GM23338 (cell line): ENCODE measurements around the gene ANXA3. TPM values are rescaled to one million over a fixed set of nuclear protein-coding genes. Genes with fewer than 3 reads are reported as not detected.

ENCODE experiments used
- ATAC-seq: fragments of 200-7000 bp; cut with Tn5 transposase; 3 replicates; pipeline ENCODE4 v1.9.1; 2020
- DNase-seq: peaks from one replicate; pipeline ENCODE4 v3.0.0-alpha.2; 2015; ENCODE audit warnings: low spot score
- H2AFZ ChIP-seq: fragments of 200-600 bp; sonication (generic); 2 replicates; pipeline ENCODE4 v1.8.0; 2016; ENCODE audit warnings: antibody characterized with exemption, mild to moderate bottlenecking, moderate library complexity
- H3F3A ChIP-seq: fragments of 200-600 bp; sonication (generic); replicated peaks from 2 replicates; pipeline ENCODE4 v1.8.0; 2017; ENCODE audit warnings: antibody characterized with exemption, mixed run types, low read depth
- H3K27ac ChIP-seq: fragments of 200-600 bp; sonication (generic); 2 replicates; pipeline ENCODE4 v1.6.1; 2016; ENCODE audit warnings: low read depth
- H3K27me3 ChIP-seq: fragments of 200-600 bp; sonication (generic); 2 replicates; pipeline ENCODE4 v1.8.0; 2016; ENCODE audit warnings: mild to moderate bottlenecking, mixed run types, moderate library complexity; ENCODE audit not compliant: insufficient read depth
- H3K36me3 ChIP-seq: fragments of 200-600 bp; sonication (generic); 2 replicates; pipeline ENCODE4 v1.8.0; 2016; ENCODE audit warnings: mild to moderate bottlenecking; ENCODE audit not compliant: insufficient read depth
- H3K4me1 ChIP-seq: fragments of 200-600 bp; sonication (generic); 2 replicates; pipeline ENCODE4 v1.8.0; 2016; ENCODE audit warnings: mild to moderate bottlenecking, moderate library complexity; ENCODE audit not compliant: insufficient read depth
- H3K4me2 ChIP-seq: fragments of 200-600 bp; sonication (generic); 2 replicates; pipeline ENCODE4 v1.7.1; 2017; ENCODE audit warnings: mixed run types
- H3K4me3 ChIP-seq: fragments of 200-600 bp; sonication (generic); 2 replicates; pipeline ENCODE4 v1.6.1; 2016; ENCODE audit warnings: mixed run types
- H3K79me2 ChIP-seq: fragments of 200-600 bp; sonication (generic); replicated peaks from 2 replicates; pipeline ENCODE4 v1.8.0; 2017; ENCODE audit warnings: mild to moderate bottlenecking; ENCODE audit not compliant: insufficient read depth
- H3K9me2 ChIP-seq: fragments of 200-600 bp; sonication (generic); 2 replicates; pipeline ENCODE4 v1.8.0; 2017; ENCODE audit not compliant: insufficient read depth
- H4K20me1 ChIP-seq: fragments of 200-600 bp; sonication (generic); replicated peaks from 2 replicates; pipeline ENCODE4 v1.8.0; 2017; ENCODE audit warnings: mild to moderate bottlenecking; ENCODE audit not compliant: insufficient read depth
- H3K27ac Mint-ChIP-seq: 2 replicates; pipeline ENCODE4 v1.8.0; 2020; ENCODE audit warnings: inconsistent platforms, mild to moderate bottlenecking, moderate library complexity, mixed read lengths
- H3K27me3 Mint-ChIP-seq: 3 replicates; pipeline ENCODE4 v1.8.0; 2022; ENCODE audit warnings: low read depth, mild to moderate bottlenecking, moderate library complexity, mixed read lengths, inconsistent platforms; ENCODE audit not compliant: insufficient read depth, poor library complexity
- H3K36me3 Mint-ChIP-seq: 3 replicates; pipeline ENCODE4 v1.8.0; 2021; ENCODE audit warnings: low read depth, mild to moderate bottlenecking, inconsistent platforms, moderate library complexity, mixed read lengths
- H3K4me1 Mint-ChIP-seq: 3 replicates; pipeline ENCODE4 v1.8.0; 2020; ENCODE audit warnings: mild to moderate bottlenecking, inconsistent platforms, mixed read lengths
- H3K4me3 Mint-ChIP-seq: 3 replicates; pipeline ENCODE4 v1.8.0; 2021; ENCODE audit warnings: moderate library complexity, mild to moderate bottlenecking, inconsistent platforms, mixed read lengths
- H3K9me3 Mint-ChIP-seq: 3 replicates; pipeline ENCODE4 v1.8.0; 2020; ENCODE audit warnings: moderate library complexity, mild to moderate bottlenecking, inconsistent platforms, mixed read lengths
- CREB1 ChIP-seq: fragments of 250-450 bp; sonication (Bioruptor Pico); IDR thresholded peaks from 2 replicates; pipeline ENCODE4 v1.5.0; 2020; ENCODE audit warnings: low read depth, mild to moderate bottlenecking, moderate library complexity
- EZH2 ChIP-seq: fragments of 200-600 bp; sonication (generic); IDR thresholded peaks from one replicate; pipeline ENCODE4 v1.8.0; 2017; ENCODE audit warnings: antibody characterized with exemption, mild to moderate bottlenecking, low read depth; ENCODE audit not compliant: unreplicated experiment
- JUNB ChIP-seq: IDR thresholded peaks from one replicate; pipeline ENCODE4 v1.6.1; 2016; ENCODE audit warnings: antibody characterized with exemption; ENCODE audit not compliant: unreplicated experiment
- NANOG ChIP-seq: IDR thresholded peaks from 2 replicates; pipeline ENCODE4 v1.6.1; 2016; ENCODE audit warnings: antibody characterized with exemption, borderline replicate concordance
- STAT1 ChIP-seq: IDR thresholded peaks from one replicate; pipeline ENCODE4 v1.6.1; 2016; ENCODE audit warnings: antibody characterized with exemption; ENCODE audit not compliant: unreplicated experiment
- ZNF114 ChIP-seq: fragments of 250-450 bp; sonication (Bioruptor Pico); IDR thresholded peaks from 2 replicates; pipeline ENCODE4 v1.5.0; 2020; ENCODE audit warnings: mild to moderate bottlenecking, moderate library complexity
- polyA plus RNA-seq: library from polyadenylated mRNA; unstranded; fragments of >200 nt; fragmentation: Nextera tagmentation; extraction: Ambion mirVana; gene quantifications from 2 replicates; pipeline ENCODE4 v1.2.1, GENCODE V29; 2016
- total RNA-seq: library from RNA; depleted of rRNA; stranded (reverse); fragments of >200 nt; shearing (Covaris generic); gene quantifications from 2 replicates; pipeline ENCODE4 v1.2.3, GENCODE V29; 2014
- TF ChIP-seq, protein P1 (sequence below), 2 experiments: fragments of 200-600 bp in 1 of 2; sonication (generic) in 1 of 2; conservative IDR thresholded peaks; 2 replicates each; pipeline versions ENCODE4 v1.5.1 to v1.6.1; 2016 to 2017; ENCODE audit warnings: antibody characterized with exemption in 2 of 2, low read depth in 2 of 2, mild to moderate bottlenecking in 2 of 2, moderate library complexity in 1 of 2
- TF ChIP-seq, protein P2 (sequence below): IDR thresholded peaks from 2 replicates; pipeline ENCODE4 v1.6.1; 2016; ENCODE audit warnings: antibody characterized with exemption
- TF ChIP-seq, protein P3 (sequence below): IDR thresholded peaks from one replicate; pipeline ENCODE4 v1.6.1; 2018; ENCODE audit warnings: antibody characterized with exemption; ENCODE audit not compliant: unreplicated experiment

The ANXA3 gene
- total and polyA plus RNA-seq, 2 experiments from 2014 or later: 20.3 to 31.5 TPM

DNA sequence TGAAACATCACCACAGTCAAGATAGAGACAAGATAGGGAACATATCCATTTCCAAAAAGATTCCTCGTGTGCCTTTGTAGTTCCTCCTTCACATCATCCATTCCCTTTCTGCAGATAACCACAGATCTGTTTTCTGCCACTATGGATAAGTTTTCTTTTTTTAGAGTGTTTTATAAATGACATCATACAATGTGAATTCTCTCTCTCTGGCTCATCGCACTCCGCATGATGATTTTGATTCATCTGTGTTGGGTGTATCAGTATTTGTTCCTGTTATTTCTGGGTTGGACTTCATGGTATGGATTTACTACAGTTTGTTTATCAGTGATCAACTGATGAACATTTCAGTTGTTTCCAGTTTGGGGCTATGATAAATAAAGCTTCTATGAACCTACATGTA is 23.2 kb upstream of the ANXA3 start:
- no peaks in the 10 kb centered on the region for H3K27me3 Mint-ChIP-seq
- TF ChIP-seq, protein P1, sequence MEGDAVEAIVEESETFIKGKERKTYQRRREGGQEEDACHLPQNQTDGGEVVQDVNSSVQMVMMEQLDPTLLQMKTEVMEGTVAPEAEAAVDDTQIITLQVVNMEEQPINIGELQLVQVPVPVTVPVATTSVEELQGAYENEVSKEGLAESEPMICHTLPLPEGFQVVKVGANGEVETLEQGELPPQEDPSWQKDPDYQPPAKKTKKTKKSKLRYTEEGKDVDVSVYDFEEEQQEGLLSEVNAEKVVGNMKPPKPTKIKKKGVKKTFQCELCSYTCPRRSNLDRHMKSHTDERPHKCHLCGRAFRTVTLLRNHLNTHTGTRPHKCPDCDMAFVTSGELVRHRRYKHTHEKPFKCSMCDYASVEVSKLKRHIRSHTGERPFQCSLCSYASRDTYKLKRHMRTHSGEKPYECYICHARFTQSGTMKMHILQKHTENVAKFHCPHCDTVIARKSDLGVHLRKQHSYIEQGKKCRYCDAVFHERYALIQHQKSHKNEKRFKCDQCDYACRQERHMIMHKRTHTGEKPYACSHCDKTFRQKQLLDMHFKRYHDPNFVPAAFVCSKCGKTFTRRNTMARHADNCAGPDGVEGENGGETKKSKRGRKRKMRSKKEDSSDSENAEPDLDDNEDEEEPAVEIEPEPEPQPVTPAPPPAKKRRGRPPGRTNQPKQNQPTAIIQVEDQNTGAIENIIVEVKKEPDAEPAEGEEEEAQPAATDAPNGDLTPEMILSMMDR (conservative IDR thresholded peaks at IDR 0.05; ENCODE audit: low read depth in 2 of 2): no peak
- TF ChIP-seq ZNF114 (CRISPR knock-in tag) (no peak), EZH2 (no peak), JUNB (no peak), STAT1 (no peak), CREB1 (CRISPR knock-in tag) (no peak)
- TF ChIP-seq, protein P2, sequence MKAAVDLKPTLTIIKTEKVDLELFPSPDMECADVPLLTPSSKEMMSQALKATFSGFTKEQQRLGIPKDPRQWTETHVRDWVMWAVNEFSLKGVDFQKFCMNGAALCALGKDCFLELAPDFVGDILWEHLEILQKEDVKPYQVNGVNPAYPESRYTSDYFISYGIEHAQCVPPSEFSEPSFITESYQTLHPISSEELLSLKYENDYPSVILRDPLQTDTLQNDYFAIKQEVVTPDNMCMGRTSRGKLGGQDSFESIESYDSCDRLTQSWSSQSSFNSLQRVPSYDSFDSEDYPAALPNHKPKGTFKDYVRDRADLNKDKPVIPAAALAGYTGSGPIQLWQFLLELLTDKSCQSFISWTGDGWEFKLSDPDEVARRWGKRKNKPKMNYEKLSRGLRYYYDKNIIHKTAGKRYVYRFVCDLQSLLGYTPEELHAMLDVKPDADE: no peak
- TF ChIP-seq, protein P3, sequence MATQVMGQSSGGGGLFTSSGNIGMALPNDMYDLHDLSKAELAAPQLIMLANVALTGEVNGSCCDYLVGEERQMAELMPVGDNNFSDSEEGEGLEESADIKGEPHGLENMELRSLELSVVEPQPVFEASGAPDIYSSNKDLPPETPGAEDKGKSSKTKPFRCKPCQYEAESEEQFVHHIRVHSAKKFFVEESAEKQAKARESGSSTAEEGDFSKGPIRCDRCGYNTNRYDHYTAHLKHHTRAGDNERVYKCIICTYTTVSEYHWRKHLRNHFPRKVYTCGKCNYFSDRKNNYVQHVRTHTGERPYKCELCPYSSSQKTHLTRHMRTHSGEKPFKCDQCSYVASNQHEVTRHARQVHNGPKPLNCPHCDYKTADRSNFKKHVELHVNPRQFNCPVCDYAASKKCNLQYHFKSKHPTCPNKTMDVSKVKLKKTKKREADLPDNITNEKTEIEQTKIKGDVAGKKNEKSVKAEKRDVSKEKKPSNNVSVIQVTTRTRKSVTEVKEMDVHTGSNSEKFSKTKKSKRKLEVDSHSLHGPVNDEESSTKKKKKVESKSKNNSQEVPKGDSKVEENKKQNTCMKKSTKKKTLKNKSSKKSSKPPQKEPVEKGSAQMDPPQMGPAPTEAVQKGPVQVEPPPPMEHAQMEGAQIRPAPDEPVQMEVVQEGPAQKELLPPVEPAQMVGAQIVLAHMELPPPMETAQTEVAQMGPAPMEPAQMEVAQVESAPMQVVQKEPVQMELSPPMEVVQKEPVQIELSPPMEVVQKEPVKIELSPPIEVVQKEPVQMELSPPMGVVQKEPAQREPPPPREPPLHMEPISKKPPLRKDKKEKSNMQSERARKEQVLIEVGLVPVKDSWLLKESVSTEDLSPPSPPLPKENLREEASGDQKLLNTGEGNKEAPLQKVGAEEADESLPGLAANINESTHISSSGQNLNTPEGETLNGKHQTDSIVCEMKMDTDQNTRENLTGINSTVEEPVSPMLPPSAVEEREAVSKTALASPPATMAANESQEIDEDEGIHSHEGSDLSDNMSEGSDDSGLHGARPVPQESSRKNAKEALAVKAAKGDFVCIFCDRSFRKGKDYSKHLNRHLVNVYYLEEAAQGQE: no peak
- no peak for DNase-seq
- no peak overlapping the region for H2AFZ ChIP-seq
- H3K9me3 Mint-ChIP-seq: no peaks in the 10 kb centered on the region
- no peak overlapping the region for H3K4me3 Mint-ChIP-seq
- no peaks in the 10 kb centered on the region for H3K9me2 ChIP-seq
- no peaks in the 10 kb centered on the region; the same call in 1 of the 2 replicates for H3F3A ChIP-seq
- no peaks in the 10 kb centered on the region for H3K4me1 Mint-ChIP-seq
- H3K79me2 ChIP-seq: no peaks in the 10 kb centered on the region
- H4K20me1 ChIP-seq: no peaks in the 10 kb centered on the region; the same call in 1 of the 2 replicates
- no peak overlapping the region for H3K27ac ChIP-seq
- no peak overlapping the region for H3K27ac Mint-ChIP-seq
- no peaks in the 10 kb centered on the region for H3K27me3 ChIP-seq
- H3K36me3 Mint-ChIP-seq: peaks cover 8% of the 10 kb centered on the region; the same call in 1 of the 3 replicates
- H3K4me3 ChIP-seq: no peak overlapping the region
- no peaks in the 10 kb centered on the region; the same call in 1 of the 2 replicates for H3K36me3 ChIP-seq
- no peaks in the 10 kb centered on the region for H3K4me1 ChIP-seq
- no peak for ATAC-seq
- H3K4me2 ChIP-seq: no peak overlapping the region

DNA sequence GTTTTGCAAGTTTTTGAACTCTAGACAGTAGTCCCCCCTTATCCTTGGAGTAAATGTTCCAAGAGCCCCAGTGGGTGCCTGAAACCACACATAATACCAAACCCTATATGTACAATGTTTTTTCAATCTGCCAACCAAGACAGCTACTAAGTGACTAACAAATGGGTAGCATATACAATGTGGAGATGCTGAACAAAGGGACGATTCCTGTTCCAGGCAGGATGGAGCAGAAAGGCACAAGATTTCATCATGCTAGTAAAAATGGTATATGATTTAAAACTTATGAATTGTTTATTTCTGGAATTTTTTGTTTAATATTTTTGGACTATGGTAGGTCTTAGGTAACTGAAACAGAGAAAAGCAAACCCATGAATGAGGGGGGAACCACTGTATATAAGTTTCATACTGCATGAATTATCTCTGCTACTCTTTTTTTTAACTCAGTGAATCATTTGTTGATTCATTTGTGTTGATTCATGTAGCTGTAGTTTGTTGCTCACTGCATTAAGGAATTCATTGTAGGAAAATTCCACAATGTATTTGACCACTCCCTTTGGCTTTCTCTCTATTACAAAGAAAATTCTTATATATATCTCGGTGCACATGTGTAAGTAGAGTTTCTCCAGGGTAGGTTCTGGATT is 21.9 kb upstream of the ANXA3 start:
- H3K27me3 Mint-ChIP-seq: no peaks in the 10 kb centered on the region
- Histone ChIP-seq H3K9me2 (no peaks in the 10 kb centered on the region), H3K27me3 (no peaks in the 10 kb centered on the region), H3K79me2 (no peaks in the 10 kb centered on the region), H4K20me1 (no peaks in the 10 kb centered on the region; the same call in 1 of the 2 replicates), H3K4me1 (no peaks in the 10 kb centered on the region), H3K36me3 (peaks cover 3% of the 10 kb centered on the region), H3K4me2 (no peak overlapping the region), H3F3A (no peaks in the 10 kb centered on the region; the same call in 1 of the 2 replicates), H3K27ac (no peak overlapping the region), H2AFZ (no peak overlapping the region), H3K4me3 (no peak overlapping the region)
- no peak overlapping the region for H3K27ac Mint-ChIP-seq
- no peaks in the 10 kb centered on the region for H3K4me1 Mint-ChIP-seq
- no peak for DNase-seq
- ATAC-seq: no peak
- H3K36me3 Mint-ChIP-seq: peaks cover 4% of the 10 kb centered on the region; the same call in 1 of the 3 replicates
- no peak overlapping the region for H3K4me3 Mint-ChIP-seq
- H3K9me3 Mint-ChIP-seq: no peaks in the 10 kb centered on the region
- no peak for TF ChIP-seq NANOG
